Measurements from ENCODE around the gene COBLL1.

DNA sequence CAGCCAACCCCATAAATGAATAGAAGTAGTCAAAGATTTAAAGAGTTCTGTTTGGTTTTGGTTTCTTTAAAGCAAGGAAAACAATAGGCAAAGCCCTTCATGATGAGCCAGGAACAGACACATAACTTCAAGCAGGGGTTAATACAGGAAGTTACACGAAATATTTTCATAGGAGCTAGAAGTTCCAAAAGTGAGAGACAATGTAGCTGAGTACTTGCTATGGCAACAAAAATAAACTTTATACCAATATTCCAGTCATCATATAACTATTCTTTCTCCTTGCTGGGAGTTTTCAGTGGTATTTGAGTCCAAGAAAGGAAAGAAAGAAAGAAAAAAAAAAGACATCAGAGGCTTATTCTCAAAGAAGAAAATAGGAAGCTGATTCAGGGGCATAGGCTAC lies 56.2 kb downstream of the COBLL1 start:
- TF ChIP-seq, protein P1, sequence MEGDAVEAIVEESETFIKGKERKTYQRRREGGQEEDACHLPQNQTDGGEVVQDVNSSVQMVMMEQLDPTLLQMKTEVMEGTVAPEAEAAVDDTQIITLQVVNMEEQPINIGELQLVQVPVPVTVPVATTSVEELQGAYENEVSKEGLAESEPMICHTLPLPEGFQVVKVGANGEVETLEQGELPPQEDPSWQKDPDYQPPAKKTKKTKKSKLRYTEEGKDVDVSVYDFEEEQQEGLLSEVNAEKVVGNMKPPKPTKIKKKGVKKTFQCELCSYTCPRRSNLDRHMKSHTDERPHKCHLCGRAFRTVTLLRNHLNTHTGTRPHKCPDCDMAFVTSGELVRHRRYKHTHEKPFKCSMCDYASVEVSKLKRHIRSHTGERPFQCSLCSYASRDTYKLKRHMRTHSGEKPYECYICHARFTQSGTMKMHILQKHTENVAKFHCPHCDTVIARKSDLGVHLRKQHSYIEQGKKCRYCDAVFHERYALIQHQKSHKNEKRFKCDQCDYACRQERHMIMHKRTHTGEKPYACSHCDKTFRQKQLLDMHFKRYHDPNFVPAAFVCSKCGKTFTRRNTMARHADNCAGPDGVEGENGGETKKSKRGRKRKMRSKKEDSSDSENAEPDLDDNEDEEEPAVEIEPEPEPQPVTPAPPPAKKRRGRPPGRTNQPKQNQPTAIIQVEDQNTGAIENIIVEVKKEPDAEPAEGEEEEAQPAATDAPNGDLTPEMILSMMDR (optimal IDR thresholded peaks at IDR 0.05 in 1 of 3, IDR thresholded peaks at IDR 0.05 in 1 of 3, conservative IDR thresholded peaks at IDR 0.05 in 1 of 3; ENCODE audit: extremely low read depth in 1 of 3, insufficient read depth in 2 of 3, low read length in 3 of 3): no peak
- no peak for TF ChIP-seq EZH2 (IDR thresholded peaks at IDR 0.05; ENCODE audit: low read length)
